ENCODE results near the gene GPS1. TPM values are rescaled to one million over a fixed set of nuclear protein-coding genes. Genes with fewer than 3 reads are reported as not detected.

GPS1 gene
- total and polyA plus RNA-seq, 9 of the 15 experiments (the other 6 are each of a cell fraction or from before 2014, with no cell fraction given), result 3.1 to 167 (median 69.9) TPM

- H2AFZ ChIP-seq (ENCODE audit: low read depth, low read length), result no peak overlapping the region
- H3K27ac ChIP-seq (ENCODE audit: extremely low read depth, low read depth, low read length), result no peak overlapping the region
- no peaks in the 10 kb centered on the region for H3K27me3 ChIP-seq (ENCODE audit: control insufficient read depth in 2 of 2, insufficient read depth in 2 of 2, low read length in 2 of 2)
- H4K20me1 ChIP-seq (replicated peaks; ENCODE audit: control insufficient read depth, insufficient read depth, low read length), result peaks cover 11% of the 10 kb centered on the region
- ATAC-seq, result no peak
- POLR2A ChIA-PET, result no interaction called here
- intact Hi-C loops (cut with micrococcal nuclease), result no loop called here
- no peak for FAIRE-seq
- no peaks in the 10 kb centered on the region for H3K9me3 ChIP-seq (replicated peaks; ENCODE audit: control insufficient read depth, insufficient read depth, low read depth, low read length)
- TF ChIP-seq LCOR (CRISPR knock-in tag; IDR thresholded peaks at IDR 0.05) (no peak), NFE2 (IDR thresholded peaks at IDR 0.05; ENCODE audit: low read depth) (no peak), NR2C2 (CRISPR knock-in tag; IDR thresholded peaks at IDR 0.05) (no peak), NR2C2 (tag; IDR thresholded peaks at IDR 0.05) (no peak), HMGN3 (IDR thresholded peaks at IDR 0.05; ENCODE audit: borderline replicate concordance, extremely low read depth, insufficient read length, low read depth, low read length) (no peak), TFE3 (CRISPR knock-in tag; IDR thresholded peaks at IDR 0.05) (no peak), ZNF224 (CRISPR knock-in tag; IDR thresholded peaks at IDR 0.05) (no peak), MAFK (IDR thresholded peaks at IDR 0.05; ENCODE audit: low read length) (no peak), SAFB2 (IDR thresholded peaks at IDR 0.05; ENCODE audit: borderline replicate concordance, low read depth, low read length, severe bottlenecking) (no peak), PHB (CRISPR knock-in tag; IDR thresholded peaks at IDR 0.05) (no peak), FOXM1 (IDR thresholded peaks at IDR 0.05; ENCODE audit: low read depth) (no peak), FOXM1 (CRISPR knock-in tag; IDR thresholded peaks at IDR 0.05; ENCODE audit: low read depth) (no peak), PHB2 (IDR thresholded peaks at IDR 0.05; ENCODE audit: low read depth) (no peak), TRIM25 (IDR thresholded peaks at IDR 0.05; ENCODE audit: borderline replicate concordance) (no peak), NCOA6 (IDR thresholded peaks at IDR 0.05) (no peak), CBFA2T3 (IDR thresholded peaks at IDR 0.05) (no peak), ATF7 (IDR thresholded peaks at IDR 0.05) (no peak), ZBTB1 (CRISPR knock-in tag; IDR thresholded peaks at IDR 0.05; ENCODE audit: borderline replicate concordance, low read depth) (no peak), ZNF695 (CRISPR knock-in tag; IDR thresholded peaks at IDR 0.05) (no peak), MAZ (CRISPR knock-in tag; conservative IDR thresholded peaks at IDR 0.05 in 1 of 2, IDR thresholded peaks at IDR 0.05 in 1 of 2) (no peak), MEF2D (tag; conservative IDR thresholded peaks at IDR 0.05; ENCODE audit: low read depth) (no peak)
- H3K36me3 ChIP-seq (ENCODE audit: control insufficient read depth, insufficient read depth, low read length), result peaks cover 8% of the 10 kb centered on the region; the same call in 1 of the 3 replicates
- in situ Hi-C loops (cut with MboI), result no loop called here
- 79% methylated on average over 13 of the region's 25 CpGs for WGBS (ENCODE audit: insufficient coverage, low coverage, missing lambda C conversion rate)
- H3K79me2 ChIP-seq (ENCODE audit: control insufficient read depth, insufficient read depth, low read length), result peaks cover 30% of the 10 kb centered on the region
- CTCF ChIA-PET (ENCODE audit: low intra/inter-chr PET ratio), result no interaction called here
- no peaks in the 10 kb centered on the region for H3K9me1 ChIP-seq (ENCODE audit: control insufficient read depth, insufficient read depth, low read length)
- peaks cover 9 to 88% of the 10 kb centered on the region in 2 experiments for H3K4me1 ChIP-seq (replicated peaks in 1 of 2; ENCODE audit: control insufficient read depth in 2 of 2, insufficient read depth in 2 of 2, low read length in 2 of 2)
- no peak for DNase-seq (ENCODE audit: extremely low read depth in 1 of 4, low spot score in 3 of 4)
- no TSS peak for BruUV-seq (replicated peaks)
- H3K4me2 ChIP-seq (ENCODE audit: insufficient read depth, low read length), result no peak overlapping the region
- H3K4me3 ChIP-seq, result no peak overlapping the region
- H3K9ac ChIP-seq (ENCODE audit: insufficient read depth in 1 of 2, low read depth in 2 of 2, low read length in 2 of 2), result peak overlapping the region in 1 of 2 experiments; percentile 97; a peak in 2 of 4 replicates
Measured at GRCh38 chr17:82025401-82026107, 26.1 kb upstream of the GPS1 start.

Measured in K562 (cell line).